HG03558 (cell line): Measurements from ENCODE around the gene PRDM2.

Experiments
- ATAC-seq: cut with Tn5 transposase; IDR thresholded peaks from one replicate; pipeline ENCODE4 v1.9.1; 2021; ENCODE audit warnings: moderate number of reproducible peaks; ENCODE audit not compliant: unreplicated experiment; ENCODE audit errors: extremely low read depth

Gene PRDM2

GRCh38 chr1:13783551-13783950 lies 83.6 kb downstream of the PRDM2 start:
- ATAC-seq: no peak

DNA sequence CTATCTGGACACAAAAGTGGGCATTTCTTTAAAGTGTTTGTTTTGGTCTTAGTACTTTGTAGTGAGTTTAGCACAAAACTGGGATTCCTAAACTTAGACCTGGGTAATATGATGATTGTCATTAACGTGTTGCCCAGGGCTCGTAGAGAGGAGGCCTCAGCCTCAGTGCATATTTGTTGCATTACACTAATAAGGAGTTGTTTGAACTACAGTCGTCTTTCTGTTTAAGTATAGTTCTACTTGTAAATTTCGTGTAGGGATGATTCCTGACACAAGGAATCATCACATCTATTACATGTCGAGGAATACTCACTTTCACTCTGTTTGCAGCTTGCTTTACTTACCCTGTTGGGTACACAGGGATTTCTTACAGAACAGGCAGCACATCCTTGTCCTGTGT lies 85.0 kb downstream of the PRDM2 start:
- no peak for ATAC-seq

GRCh38 chr1:13786541-13786940 lies 86.6 kb downstream of the PRDM2 start:
- ATAC-seq: no peak

DNA sequence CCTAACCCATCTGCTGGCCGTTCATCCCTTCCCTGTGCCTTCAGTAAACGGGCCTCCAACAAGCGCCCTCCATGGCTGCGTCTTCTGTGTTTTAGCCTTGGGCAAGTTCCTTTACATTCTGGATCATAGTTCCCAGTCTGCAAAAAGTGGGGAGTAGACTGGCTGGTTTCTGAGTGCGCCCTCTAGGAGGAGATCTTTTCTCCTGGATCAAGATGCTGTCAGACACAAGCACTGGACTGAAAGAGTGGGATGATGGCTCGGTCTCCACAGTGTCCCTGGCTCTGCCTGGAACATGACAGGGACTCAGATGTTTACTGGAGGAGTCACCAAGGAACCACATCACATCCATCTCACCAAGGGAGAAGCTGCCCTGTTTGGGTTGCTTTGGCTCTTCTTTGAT lies 88.8 kb downstream of the PRDM2 start:
- no peak for ATAC-seq

DNA sequence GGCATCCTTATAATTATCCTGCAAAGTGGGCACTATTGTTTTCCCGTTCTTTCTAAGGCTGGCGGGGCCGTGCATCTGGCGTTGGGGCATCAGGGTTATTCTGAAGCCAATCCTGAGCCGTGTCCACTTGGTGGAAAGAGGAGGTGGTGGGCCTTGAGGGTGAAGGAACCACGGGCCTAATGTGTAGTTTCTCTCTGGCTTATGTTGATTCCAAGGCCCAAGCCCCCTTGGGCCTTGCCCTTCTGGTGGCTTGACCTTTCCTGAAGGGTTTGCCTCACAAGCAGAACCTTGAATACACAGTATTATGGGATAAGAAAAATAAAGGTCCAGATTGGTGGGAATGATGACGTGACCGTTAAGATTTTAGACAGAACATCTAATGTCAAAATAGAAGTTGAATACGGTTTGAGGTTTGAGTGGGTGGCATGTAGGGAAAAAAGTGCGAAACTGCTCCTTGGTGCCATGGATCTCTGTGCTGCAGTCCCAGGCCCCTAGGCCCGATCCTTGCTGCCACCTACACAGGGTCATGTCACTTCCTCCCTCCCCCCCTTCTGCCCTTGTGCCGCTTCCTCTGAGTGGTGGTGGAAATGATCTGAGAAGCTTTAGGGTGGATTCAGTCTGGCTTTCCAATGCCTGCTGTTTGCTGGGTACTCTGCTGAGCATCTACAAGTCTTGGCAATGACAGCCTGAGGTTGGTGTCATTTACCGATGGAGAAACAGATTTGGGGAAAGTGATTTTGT lies 90.5 kb downstream of the PRDM2 start:
- no peak for ATAC-seq

DNA sequence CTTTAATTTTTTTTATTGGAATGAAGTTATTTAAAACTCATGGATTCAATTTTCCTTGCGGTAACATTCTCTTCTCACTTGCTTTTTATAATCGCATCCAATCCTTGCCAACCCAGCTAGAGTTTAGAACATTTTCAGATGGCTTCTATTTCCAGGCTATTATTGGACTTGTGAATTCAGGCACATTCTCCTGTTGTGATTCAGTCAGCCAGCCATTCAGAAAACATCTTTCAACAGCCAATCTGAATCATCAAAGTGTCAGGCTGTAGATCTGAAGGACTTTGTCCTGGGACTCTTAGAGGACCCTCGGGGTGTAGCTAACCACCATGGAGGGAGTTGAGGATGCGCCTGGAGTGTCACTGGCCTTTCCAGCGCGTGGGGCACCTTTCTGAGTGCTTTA lies 92.4 kb downstream of the PRDM2 start:
- ATAC-seq: no peak

DNA sequence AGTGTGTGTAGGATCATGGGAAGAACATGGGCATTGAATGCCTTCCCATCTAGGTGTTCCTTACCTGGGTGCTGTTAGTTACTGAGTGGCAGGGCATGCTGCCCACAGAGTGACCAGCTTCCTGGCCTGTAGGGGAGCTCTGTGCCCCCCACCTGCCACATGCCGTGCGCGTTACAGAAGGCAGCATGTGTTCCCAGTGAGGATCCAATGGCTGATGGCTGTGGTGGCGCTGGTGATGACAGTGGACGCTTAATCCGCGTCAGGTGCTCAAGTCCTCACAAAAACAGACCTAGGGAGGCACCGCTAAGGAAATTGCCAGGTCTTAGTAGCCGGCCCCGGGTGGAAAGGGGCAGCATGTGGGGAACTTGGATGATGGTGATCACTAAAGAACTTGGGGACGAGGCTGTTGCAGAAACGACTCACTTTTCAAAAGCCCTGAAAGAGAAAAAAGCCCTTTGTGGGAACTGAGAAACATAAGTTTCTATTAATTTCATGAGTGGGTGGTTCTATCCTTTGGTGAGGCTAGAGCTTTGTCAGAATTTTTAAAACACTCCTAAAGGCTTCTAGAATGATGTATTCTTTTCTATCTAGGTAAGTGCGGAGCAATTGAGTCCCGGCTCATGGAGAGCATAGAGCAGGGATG lies 93.2 kb downstream of the PRDM2 start:
- ATAC-seq: no peak

- ATAC-seq: no peak
These were observed 94.5 kb downstream of the PRDM2 start for GRCh38 chr1:13794231-13795187.

- no peak for ATAC-seq
These were observed 97.4 kb downstream of the PRDM2 start for GRCh38 chr1:13797397-13797796.

DNA sequence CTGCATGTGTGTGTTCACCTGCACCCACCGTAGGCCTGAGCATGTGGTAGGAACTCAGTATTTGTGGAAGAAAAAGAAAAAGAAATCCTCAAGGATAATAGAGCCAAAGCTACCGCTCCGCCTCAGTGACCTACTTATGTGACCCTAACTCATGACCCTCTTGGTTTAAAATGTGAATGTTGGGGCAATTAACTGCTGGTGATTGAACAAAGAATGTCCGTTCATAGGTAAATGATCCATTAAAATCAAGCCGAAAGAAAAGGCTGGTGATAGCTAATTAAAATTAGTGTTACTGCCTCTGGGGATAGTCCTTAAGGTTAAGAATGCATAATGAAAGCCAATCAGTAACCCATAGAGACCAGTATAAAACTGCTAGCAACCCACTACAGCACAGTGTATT lies 98.1 kb downstream of the PRDM2 start:
- no peak for ATAC-seq

DNA sequence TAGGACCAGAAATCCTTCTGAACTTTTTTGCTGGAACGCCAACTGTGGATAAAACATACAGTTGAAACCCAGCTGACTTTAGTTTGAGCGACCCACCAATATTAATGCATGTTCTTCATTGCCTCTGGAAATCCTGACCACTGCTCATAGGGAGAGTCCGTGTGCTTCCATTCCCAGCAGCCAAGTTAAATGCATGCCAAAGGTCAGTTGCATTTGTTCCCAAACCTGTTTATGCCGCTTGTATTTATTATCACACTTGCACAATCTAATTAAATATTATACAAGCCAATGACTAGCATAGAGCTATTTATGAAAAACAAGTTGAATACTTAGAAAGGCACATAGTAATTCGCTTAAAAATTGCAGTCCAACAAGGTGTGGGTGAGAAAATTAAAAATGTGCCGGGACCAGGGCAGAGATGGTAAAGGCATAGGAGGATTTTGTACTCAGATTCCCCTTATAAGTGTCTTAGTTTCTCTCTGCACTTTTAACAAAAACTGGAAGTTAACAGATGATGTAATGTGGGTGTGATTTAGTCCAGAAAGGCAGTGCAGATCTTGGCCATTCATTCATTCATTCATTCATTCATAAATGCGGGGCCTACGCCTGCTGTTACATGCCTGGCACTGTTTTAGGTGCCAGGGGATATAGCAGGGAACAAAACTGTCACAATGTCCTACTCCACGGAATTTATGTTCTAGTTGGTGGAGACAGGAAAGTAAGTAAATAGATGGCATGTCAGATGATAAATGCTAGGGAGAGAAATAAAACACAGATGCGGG lies 99.7 kb downstream of the PRDM2 start:
- no peak for ATAC-seq

DNA sequence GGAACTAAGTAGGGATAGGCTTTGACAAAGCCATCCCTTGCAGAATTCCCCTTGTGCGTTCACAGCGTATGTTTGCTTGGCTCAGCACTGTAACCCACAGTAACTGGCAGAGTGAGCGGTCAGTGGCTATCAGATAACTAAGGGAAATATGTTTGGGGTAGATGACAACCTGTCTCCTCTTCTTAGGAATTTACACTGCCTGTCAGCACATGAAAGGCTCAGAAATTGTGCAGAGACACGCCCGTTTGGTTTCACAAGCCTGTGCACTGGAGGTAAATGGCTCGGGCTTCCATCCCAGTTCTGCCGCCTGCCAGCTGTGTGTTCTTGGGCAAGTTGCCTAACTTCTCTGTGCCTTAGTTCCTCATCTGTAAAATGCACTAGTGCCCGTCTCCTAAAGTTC lies 101.2 kb downstream of the PRDM2 start:
- no peak for ATAC-seq

- no peak for ATAC-seq
These were observed 101.9 kb downstream of the PRDM2 start for GRCh38 chr1:13801655-13802486.

- ATAC-seq: no peak
These were observed 103.0 kb downstream of the PRDM2 start for GRCh38 chr1:13802782-13803545.

DNA sequence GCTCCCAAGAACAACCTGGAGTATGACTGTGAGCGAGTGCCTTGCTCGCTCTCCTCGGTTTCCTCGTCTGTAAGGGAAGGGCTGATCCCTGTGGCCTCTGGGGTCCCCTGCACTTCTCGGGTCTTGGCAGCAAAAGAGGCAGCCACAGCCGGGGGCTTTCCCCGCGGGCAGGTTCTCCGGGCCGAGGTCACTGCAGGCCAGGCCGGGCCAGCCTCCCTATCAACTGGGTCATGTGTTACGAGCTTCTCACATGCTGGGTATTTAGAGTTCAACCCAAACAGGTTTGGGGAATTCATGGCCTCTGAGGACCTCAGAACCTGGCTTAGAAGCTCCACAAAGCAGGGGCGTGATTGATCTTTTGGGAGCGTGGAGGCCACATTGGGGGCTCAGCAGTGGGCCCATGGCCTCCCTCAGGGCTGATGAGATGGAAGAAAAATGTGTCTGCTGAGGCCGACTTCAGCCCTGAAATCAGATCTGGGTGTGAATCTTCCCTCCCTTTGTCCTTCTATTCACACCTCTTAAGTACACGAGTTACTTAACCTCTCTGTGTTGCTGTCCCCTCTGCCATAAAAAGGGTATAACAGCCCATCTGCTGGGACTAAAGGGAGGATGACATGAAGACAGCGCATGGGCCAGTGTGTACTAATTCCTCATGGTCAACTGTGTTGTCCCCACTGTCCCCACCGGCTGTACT lies 103.7 kb downstream of the PRDM2 start:
- ATAC-seq: no peak

DNA sequence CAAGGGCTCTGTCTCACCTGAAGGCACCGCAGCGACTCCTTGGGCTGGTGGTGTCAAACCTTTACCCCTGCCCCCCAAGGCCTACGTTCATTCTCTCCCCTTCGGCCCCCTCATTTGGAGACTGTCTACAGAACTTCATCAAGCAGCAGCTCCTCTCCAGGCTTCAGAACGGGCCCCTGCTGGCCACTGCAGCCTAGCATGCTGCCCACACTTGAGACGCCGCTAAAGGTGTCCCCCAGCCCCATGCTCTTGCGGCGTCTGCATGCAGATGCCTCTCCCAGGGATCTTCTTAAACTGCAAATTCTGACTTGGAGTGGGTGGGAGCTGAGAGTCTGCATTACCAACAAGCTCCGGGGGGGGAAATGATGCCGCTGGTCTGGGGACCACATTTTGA lies 104.2 kb downstream of the PRDM2 start:
- ATAC-seq: no peak

- ATAC-seq: no peak
These were observed 105.4 kb downstream of the PRDM2 start for GRCh38 chr1:13805431-13805830.

DNA sequence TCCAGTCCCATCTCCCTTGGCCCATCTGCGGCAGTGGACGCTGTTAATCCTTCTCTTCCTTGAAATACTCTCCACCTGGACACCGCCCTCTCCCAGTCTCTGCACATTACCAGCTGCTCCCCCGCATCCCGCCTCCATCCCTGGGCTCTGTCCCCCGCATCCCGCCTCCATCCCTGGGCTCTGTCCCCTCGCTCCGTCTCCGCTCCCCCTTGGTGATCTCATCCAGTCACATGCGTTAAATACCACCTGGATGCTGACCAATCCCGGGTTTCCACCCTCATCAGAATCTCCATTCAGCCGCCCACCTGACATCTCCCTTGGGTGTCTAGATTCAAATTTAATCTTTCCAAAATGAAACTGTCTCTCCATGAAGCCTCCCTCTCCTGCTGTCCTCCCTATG lies 106.1 kb downstream of the PRDM2 start:
- no peak for ATAC-seq
